Right lobe of liver (tissue), 4 donors: ENCODE data around the gene TCFL5.

ENCODE experiments used
- POLR2A ChIP-seq: fragments of 450-650 bp; IDR thresholded peaks from one replicate; pipeline ENCODE4 v1.6.1; 2017; ENCODE audit warnings: antibody characterized with exemption, mild to moderate bottlenecking
- TF ChIP-seq, protein P1 (sequence below), 4 donors: fragments of 200-600 bp in 3 of 4; fragments of 450-650 bp in 1 of 4; IDR thresholded peaks; one replicate each; pipeline versions ENCODE4 v1.5.1 to v1.8.0; 2016 to 2022; ENCODE audit warnings: antibody characterized with exemption in 4 of 4, mild to moderate bottlenecking in 2 of 4
- donor health status: DM: no; HTN: no; CAD: no.
- donor health status: DM: no; HTN: no; CAD: no.
- donor health status: DM: no; HTN: yes; CAD: no.

DNA sequence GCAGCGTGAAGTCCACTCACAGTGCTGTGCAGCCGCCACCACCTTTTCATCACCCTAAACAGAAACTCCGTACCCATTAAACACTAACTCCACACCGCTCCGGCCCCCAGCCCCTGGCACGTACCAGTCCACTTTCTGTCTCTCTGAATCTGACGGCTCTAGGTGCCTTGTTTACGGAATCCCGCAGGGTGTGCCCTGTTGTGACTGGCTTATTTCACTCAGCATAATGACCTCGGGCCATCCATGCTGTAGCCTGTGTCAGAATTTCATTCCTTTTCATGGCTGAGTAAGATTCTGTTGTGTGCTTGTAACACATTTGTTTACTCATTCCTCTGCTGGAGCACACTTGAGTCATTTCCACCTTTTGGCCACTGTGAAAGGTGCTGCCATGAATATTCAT is 18.0 kb downstream of the TCFL5 start:
- TF ChIP-seq POLR2A, result no peak
- TF ChIP-seq, protein P1, sequence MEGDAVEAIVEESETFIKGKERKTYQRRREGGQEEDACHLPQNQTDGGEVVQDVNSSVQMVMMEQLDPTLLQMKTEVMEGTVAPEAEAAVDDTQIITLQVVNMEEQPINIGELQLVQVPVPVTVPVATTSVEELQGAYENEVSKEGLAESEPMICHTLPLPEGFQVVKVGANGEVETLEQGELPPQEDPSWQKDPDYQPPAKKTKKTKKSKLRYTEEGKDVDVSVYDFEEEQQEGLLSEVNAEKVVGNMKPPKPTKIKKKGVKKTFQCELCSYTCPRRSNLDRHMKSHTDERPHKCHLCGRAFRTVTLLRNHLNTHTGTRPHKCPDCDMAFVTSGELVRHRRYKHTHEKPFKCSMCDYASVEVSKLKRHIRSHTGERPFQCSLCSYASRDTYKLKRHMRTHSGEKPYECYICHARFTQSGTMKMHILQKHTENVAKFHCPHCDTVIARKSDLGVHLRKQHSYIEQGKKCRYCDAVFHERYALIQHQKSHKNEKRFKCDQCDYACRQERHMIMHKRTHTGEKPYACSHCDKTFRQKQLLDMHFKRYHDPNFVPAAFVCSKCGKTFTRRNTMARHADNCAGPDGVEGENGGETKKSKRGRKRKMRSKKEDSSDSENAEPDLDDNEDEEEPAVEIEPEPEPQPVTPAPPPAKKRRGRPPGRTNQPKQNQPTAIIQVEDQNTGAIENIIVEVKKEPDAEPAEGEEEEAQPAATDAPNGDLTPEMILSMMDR (IDR thresholded peaks at IDR 0.05), result no peak
